Measurements from ENCODE around the gene PLEKHG7.

DNA sequence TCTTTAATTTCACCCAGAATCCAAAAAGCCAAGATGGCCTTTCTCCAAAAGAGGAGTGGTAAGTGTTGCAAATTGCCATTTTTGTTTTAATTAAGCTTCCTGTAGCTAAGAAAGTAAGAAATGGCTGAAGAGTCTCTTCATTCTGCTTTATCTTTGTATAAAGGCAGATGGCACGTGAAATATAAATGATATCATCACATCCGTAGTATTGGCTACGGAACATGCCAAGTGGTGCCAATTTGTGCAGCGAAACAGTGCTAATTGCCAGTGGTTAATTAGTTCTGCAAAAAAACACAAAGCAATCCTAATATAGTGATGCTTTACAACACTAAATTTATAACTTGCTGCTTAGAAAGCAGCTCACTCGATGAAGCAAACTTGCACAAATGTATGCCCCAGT, 29.4 kb downstream of the PLEKHG7 start:
- TF ChIP-seq, protein P1, sequence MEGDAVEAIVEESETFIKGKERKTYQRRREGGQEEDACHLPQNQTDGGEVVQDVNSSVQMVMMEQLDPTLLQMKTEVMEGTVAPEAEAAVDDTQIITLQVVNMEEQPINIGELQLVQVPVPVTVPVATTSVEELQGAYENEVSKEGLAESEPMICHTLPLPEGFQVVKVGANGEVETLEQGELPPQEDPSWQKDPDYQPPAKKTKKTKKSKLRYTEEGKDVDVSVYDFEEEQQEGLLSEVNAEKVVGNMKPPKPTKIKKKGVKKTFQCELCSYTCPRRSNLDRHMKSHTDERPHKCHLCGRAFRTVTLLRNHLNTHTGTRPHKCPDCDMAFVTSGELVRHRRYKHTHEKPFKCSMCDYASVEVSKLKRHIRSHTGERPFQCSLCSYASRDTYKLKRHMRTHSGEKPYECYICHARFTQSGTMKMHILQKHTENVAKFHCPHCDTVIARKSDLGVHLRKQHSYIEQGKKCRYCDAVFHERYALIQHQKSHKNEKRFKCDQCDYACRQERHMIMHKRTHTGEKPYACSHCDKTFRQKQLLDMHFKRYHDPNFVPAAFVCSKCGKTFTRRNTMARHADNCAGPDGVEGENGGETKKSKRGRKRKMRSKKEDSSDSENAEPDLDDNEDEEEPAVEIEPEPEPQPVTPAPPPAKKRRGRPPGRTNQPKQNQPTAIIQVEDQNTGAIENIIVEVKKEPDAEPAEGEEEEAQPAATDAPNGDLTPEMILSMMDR (IDR thresholded peaks at IDR 0.05) = no peak
- TF ChIP-seq EZH2 (IDR thresholded peaks at IDR 0.05; ENCODE audit: borderline replicate concordance, insufficient read depth, low read depth, low read length, poor library complexity, severe bottlenecking) = no peak

All from B cell (primary cell).